Measurements from ENCODE around the gene HIC2. TPM values are rescaled to one million over a fixed set of nuclear protein-coding genes. Genes with fewer than 3 reads are reported as not detected.

Gene HIC2
- total RNA-seq, 1 experiment from 2014 or later = 33.3 TPM

- no peaks in the 10 kb centered on the region for H3K27me3 Mint-ChIP-seq (ENCODE audit: low read depth)
- H3K27ac Mint-ChIP-seq = no peak overlapping the region
- no peaks in the 10 kb centered on the region for H3K9me3 Mint-ChIP-seq
- peaks cover 6% of the 10 kb centered on the region; the same call in 1 of the 2 replicates for H3K36me3 Mint-ChIP-seq
- ChIA-PET CTCF (interaction anchor here (1.0 kb wide), 1 partner anchor 196 kb away, joined by 3 read pairs; no protein-coding TSS in a partner anchor), POLR2A (interaction anchor here (0.5 kb wide), 1 partner anchor 457 kb away, joined by 5 read pairs; no protein-coding TSS in a partner anchor)
- TF ChIP-seq ZNF396 (CRISPR knock-in tag; IDR thresholded peaks at IDR 0.05; ENCODE audit: borderline replicate concordance) = no peak
- TF ChIP-seq SOX15 (CRISPR knock-in tag; IDR thresholded peaks at IDR 0.05) = no peak
- no peak for TF ChIP-seq AR (CRISPR knock-in tag; IDR thresholded peaks at IDR 0.05)
- no peak for TF ChIP-seq KAT7 (CRISPR knock-in tag; IDR thresholded peaks at IDR 0.05; ENCODE audit: borderline replicate concordance)
- TF ChIP-seq ATF1 (CRISPR knock-in tag; IDR thresholded peaks at IDR 0.05) = no peak
- peak; percentile 10 for DNase-seq (ENCODE audit: low spot score)
- ATAC-seq = no peak
- no peak overlapping the region for H3K4me3 Mint-ChIP-seq
- H3K4me1 Mint-ChIP-seq = peaks cover 25% of the 10 kb centered on the region
These were observed 33.7 kb downstream of the HIC2 start for GRCh38 chr22:21450858-21451353.

GRCh38 chr22:21451545-21452520, 34.7 kb downstream of the HIC2 start:
- DNase-seq (ENCODE audit: low spot score) (no peak), ATAC-seq (no peak)
- H3K4me3 Mint-ChIP-seq = no peak overlapping the region
- 0 out of 2 replicates have a peak, but pooled peaks cover 3% of the 10 kb centered on the region for H3K36me3 Mint-ChIP-seq
- CTCF ChIA-PET = interaction anchor here (1.0 to 1.1 kb wide), 2 partner anchors 191 to 195 kb away, joined by 3 to 5 read pairs; partner anchors contain the start of gene SDF2L1
- peaks cover 32% of the 10 kb centered on the region for H3K4me1 Mint-ChIP-seq
- no peaks in the 10 kb centered on the region for H3K9me3 Mint-ChIP-seq
- POLR2A ChIA-PET = interaction anchor here (0.5 kb wide), 1 partner anchor 456 kb away, joined by 5 read pairs; no protein-coding TSS in a partner anchor
- 0 out of 2 replicates have a peak overlapping the region, but pooled peaks have one; percentile 36 for H3K27ac Mint-ChIP-seq
- H3K27me3 Mint-ChIP-seq (ENCODE audit: low read depth) = no peaks in the 10 kb centered on the region
- no peak for TF ChIP-seq MLX (CRISPR knock-in tag; IDR thresholded peaks at IDR 0.05)
- no peak for TF ChIP-seq ZNF512 (CRISPR knock-in tag; IDR thresholded peaks at IDR 0.05; ENCODE audit: borderline replicate concordance)
- no peak for TF ChIP-seq ZNF532 (CRISPR knock-in tag; IDR thresholded peaks at IDR 0.05; ENCODE audit: borderline replicate concordance)
- no peak for TF ChIP-seq ZBTB43 (CRISPR knock-in tag; IDR thresholded peaks at IDR 0.05)
- no peak for TF ChIP-seq ELF4 (CRISPR knock-in tag; IDR thresholded peaks at IDR 0.05; ENCODE audit: low read depth)
- TF ChIP-seq JUN (CRISPR knock-in tag; IDR thresholded peaks at IDR 0.05) = no peak
- no peak for TF ChIP-seq ZSCAN18 (CRISPR knock-in tag; IDR thresholded peaks at IDR 0.05)
- TF ChIP-seq ZNF138 (CRISPR knock-in tag; conservative IDR thresholded peaks at IDR 0.05) = no peak
- TF ChIP-seq E2F4 (CRISPR knock-in tag; IDR thresholded peaks at IDR 0.05; ENCODE audit: borderline replicate concordance, low read depth) = no peak
- no peak for TF ChIP-seq PRRX2 (CRISPR knock-in tag; IDR thresholded peaks at IDR 0.05)
